GM12891 (cell line): Measurements from ENCODE around the gene PPP1R12B.

Source experiments
- POLR2A ChIP-seq: IDR thresholded peaks from 2 replicates; pipeline ENCODE4 v1.6.1; 2011; ENCODE audit warnings: low read depth, low read length, control low read depth
- TAF1 ChIP-seq: IDR thresholded peaks from 2 replicates; pipeline ENCODE4 v1.6.1; 2011; ENCODE audit warnings: low read depth, low read length, control low read depth

GRCh38 chr1:202572867-202573266 is 224.4 kb downstream of the PPP1R12B start:
- TF ChIP-seq POLR2A (no peak), TAF1 (no peak)
